Chondrocyte (in vitro differentiated cells): ENCODE data around the gene PI4KA. TPM values are rescaled to one million over a fixed set of nuclear protein-coding genes. Genes with fewer than 3 reads are reported as not detected.

Experiments
- DNase-seq: peaks from one replicate; pipeline ENCODE4 v3.0.0; 2021; ENCODE audit warnings: mixed read lengths, low spot score
- H3K27ac Mint-ChIP-seq: one replicate; pipeline ENCODE4 v1.8.0; 2021; ENCODE audit warnings: mild to moderate bottlenecking, moderate library complexity, mixed read lengths; ENCODE audit not compliant: unreplicated experiment
- H3K27me3 Mint-ChIP-seq: 2 replicates; pipeline ENCODE4 v1.8.0; 2021; ENCODE audit warnings: low read depth, mixed read lengths
- H3K36me3 Mint-ChIP-seq: 2 replicates; pipeline ENCODE4 v1.8.0; 2021; ENCODE audit warnings: low read depth, mixed read lengths
- H3K4me1 Mint-ChIP-seq: 2 replicates; pipeline ENCODE4 v1.8.0; 2021; ENCODE audit warnings: low read depth, mild to moderate bottlenecking, mixed read lengths
- H3K4me3 Mint-ChIP-seq: one replicate; pipeline ENCODE4 v1.8.0; 2021; ENCODE audit warnings: mild to moderate bottlenecking, moderate library complexity, mixed read lengths; ENCODE audit not compliant: unreplicated experiment
- H3K9me3 Mint-ChIP-seq: 2 replicates; pipeline ENCODE4 v1.8.0; 2021; ENCODE audit warnings: low read depth, mixed read lengths
- CTCF ChIP-seq: fragments of 200-600 bp; sonication (generic); IDR thresholded peaks from 2 replicates; pipeline ENCODE4 v1.5.0; 2021; ENCODE audit warnings: antibody characterized with exemption, mild to moderate bottlenecking, moderate library complexity
- total RNA-seq: library from RNA; stranded (reverse); gene quantifications from 3 replicates; pipeline ENCODE4 v1.2.1, GENCODE V29; 2021

Gene PI4KA
- total RNA-seq, 1 donor from 2014 or later, result 68.3 TPM

DNA sequence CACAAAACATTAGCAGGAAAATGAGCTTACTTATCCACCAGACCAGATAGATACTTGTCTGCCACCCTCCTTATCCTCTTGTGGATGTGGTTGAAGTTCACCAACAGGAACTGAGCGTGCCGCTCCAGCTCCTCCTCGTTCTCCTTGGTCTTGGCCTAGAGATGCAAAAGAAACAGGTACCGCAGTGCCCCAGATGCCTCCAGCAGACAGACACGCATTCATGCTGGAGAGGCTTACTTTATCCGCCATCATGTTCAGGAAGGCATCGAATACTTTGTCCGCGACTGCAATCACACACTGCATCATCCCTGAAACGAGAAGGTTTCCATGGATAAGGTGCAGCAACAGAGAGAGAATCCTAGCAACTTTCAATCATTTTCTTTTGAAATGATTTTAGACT is 105.7 kb downstream of the PI4KA start:
- TF ChIP-seq CTCF, result no peak
- Mint-ChIP-seq H3K4me1 (peaks cover 35% of the 10 kb centered on the region), H3K27me3 (no peaks in the 10 kb centered on the region), H3K36me3 (peaks cover 13% of the 10 kb centered on the region), H3K9me3 (no peaks in the 10 kb centered on the region), H3K4me3 (no peak overlapping the region), H3K27ac (no peak overlapping the region)
- no peak for DNase-seq

DNA sequence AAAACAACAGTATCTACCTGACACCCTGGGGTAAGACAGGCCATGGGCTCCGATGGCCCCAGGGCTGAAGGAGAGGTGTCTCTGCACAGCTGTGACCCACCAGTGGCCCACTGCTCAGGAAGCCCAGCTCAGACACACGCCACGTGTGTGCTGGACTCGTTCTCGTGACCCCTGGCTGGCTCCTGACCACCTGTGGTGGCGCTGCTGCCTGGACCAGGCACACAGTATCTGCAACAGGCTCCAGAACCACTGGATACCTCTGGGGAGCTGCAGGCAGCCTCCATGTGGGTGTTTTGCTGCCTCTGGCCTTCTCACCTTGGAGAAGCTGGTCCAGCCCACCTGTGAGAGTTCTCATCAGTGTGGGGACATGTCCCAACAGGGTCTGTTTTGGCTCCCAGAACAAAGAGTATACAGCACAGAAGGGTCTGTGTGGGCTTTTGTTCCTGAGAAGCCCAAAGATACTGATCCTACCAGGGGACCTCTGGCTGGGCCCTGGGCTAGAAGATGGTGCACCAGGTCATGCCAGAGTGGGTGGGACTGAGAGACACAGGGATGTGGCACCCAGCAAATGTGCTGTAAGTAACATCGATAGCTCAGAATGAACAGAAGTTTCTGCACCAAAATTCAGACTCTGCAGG is 106.4 kb downstream of the PI4KA start:
- DNase-seq, result no peak
- Mint-ChIP-seq H3K36me3 (peaks cover 11% of the 10 kb centered on the region), H3K4me1 (peaks cover 35% of the 10 kb centered on the region), H3K4me3 (no peak overlapping the region), H3K9me3 (no peaks in the 10 kb centered on the region), H3K27ac (no peak overlapping the region), H3K27me3 (no peaks in the 10 kb centered on the region)
- no peak for TF ChIP-seq CTCF

DNA sequence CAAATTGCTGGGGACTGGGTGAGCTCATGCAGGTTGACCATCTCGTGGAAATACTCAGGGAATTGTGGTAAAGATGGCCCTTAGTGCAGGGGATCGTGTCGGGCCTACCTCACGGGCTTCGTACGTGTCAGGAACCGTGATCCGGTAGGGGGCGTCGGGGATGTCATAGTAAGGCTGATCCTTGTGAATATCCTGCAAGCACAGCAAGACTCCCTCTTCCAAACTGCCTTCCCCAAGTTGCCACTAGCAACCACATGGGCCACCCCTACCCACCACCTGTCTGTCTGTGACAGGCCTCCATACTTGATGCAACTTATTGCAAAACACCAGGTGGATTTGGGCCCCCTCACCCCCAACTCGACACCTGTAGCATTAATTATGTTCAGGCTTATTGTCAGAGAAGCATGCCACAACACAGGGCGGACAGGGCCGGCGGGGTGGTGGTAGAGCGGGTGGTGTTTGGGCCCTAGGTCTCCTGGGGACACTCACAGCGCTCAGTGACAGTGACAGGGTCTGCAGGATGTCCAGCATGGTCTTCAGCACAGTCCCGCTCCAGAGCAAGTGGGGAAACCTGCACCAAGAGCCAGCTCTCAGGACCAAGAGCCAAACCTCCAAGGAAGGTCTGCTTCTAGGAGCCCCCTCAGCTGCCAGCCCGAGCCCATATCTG is 107.3 kb downstream of the PI4KA start:
- H3K4me3 Mint-ChIP-seq, result peak overlapping the region; percentile 48
- no peaks in the 10 kb centered on the region for H3K27me3 Mint-ChIP-seq
- peak; percentile 19 for TF ChIP-seq CTCF
- H3K4me1 Mint-ChIP-seq, result peaks cover 35% of the 10 kb centered on the region
- peak overlapping the region; percentile 95 for H3K27ac Mint-ChIP-seq
- no peak for DNase-seq
- H3K36me3 Mint-ChIP-seq, result peaks cover 15% of the 10 kb centered on the region
- no peaks in the 10 kb centered on the region for H3K9me3 Mint-ChIP-seq

- Mint-ChIP-seq H3K27me3 (no peaks in the 10 kb centered on the region), H3K27ac (peak overlapping the region; percentile 95), H3K4me3 (peak overlapping the region; percentile 48), H3K9me3 (no peaks in the 10 kb centered on the region), H3K36me3 (peaks cover 15% of the 10 kb centered on the region), H3K4me1 (peaks cover 35% of the 10 kb centered on the region)
- TF ChIP-seq CTCF, result no peak
- DNase-seq, result no peak
Observed at GRCh38 chr22:20750461-20751184, 108.0 kb downstream of the PI4KA start.

DNA sequence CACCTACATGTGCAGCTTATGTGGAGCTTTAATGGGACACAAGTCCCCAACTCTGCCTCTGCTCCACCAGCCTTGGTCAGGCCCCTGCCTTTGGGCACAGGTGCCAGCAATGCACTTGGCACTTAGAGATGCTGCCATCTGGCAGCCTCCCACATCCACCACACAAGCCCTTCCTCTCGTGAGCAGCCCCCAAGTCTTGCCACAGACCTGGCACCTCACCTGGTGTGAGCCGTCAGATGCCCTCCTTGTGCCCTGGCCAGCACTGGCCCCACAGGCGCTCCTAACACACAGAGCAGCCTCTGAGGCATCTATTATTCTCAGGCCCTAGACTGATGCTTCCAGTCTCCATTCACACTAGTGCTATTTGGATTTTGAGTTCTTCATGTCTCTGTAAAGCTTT is 109.2 kb downstream of the PI4KA start:
- H3K27ac Mint-ChIP-seq, result peak overlapping the region; percentile 95
- peaks cover 14% of the 10 kb centered on the region for H3K36me3 Mint-ChIP-seq
- H3K27me3 Mint-ChIP-seq, result no peaks in the 10 kb centered on the region
- no peak for TF ChIP-seq CTCF
- no peaks in the 10 kb centered on the region for H3K9me3 Mint-ChIP-seq
- no peak overlapping the region for H3K4me3 Mint-ChIP-seq
- DNase-seq, result no peak
- H3K4me1 Mint-ChIP-seq, result peaks cover 35% of the 10 kb centered on the region
